ENCODE measurements around the gene PDE5A. TPM values are rescaled to one million over a fixed set of nuclear protein-coding genes. Genes with fewer than 3 reads are reported as not detected.

Gene PDE5A
- total RNA-seq: 10 to 100 TPM; 26.7 to 46.6 TPM
- 10 to 100 TPM; 60.5 to 78.2 (median 68.9) TPM for polyA plus RNA-seq (ENCODE audit: insufficient read length in 6 of 6)
- long read RNA-seq, donor 1, full-length matches to known transcripts: 2 of 2 reads
- long read RNA-seq, donor 1, partial matches to known transcripts: 0 of 2 reads
- long read RNA-seq, donor 1, other reads (novel, unspliced or antisense): 0 of 2 reads
- long read RNA-seq, donor 2, full-length matches to known transcripts: 2 of 12 reads
- long read RNA-seq, donor 2, partial matches to known transcripts: 5 of 12 reads
- long read RNA-seq, donor 2, other reads (novel, unspliced or antisense): 5 of 12 reads
- long read RNA-seq, donor 3, partial matches to known transcripts: 0 of 1 reads
- long read RNA-seq, donor 3, other reads (novel, unspliced or antisense): 0 of 1 reads
- long read RNA-seq, donor 4, partial matches to known transcripts: 4 of 4 reads
- long read RNA-seq, donor 4, other reads (novel, unspliced or antisense): 0 of 4 reads
- long read RNA-seq, donor 5, full-length matches to known transcripts: 2 of 9 reads
- long read RNA-seq, donor 5, partial matches to known transcripts: 7 of 9 reads
- long read RNA-seq, donor 5, other reads (novel, unspliced or antisense): 0 of 9 reads
- long read RNA-seq, donor 6, full-length matches to known transcripts: 6 of 6 reads
- long read RNA-seq, donor 6, partial matches to known transcripts: 0 of 6 reads
- long read RNA-seq, donor 6, other reads (novel, unspliced or antisense): 0 of 6 reads
- long read RNA-seq, donor 7, full-length matches to known transcripts: 3 of 3 reads
- long read RNA-seq, donor 7, partial matches to known transcripts: 0 of 3 reads
- long read RNA-seq, donor 7, other reads (novel, unspliced or antisense): 0 of 3 reads
- long read RNA-seq, donor 8, full-length matches to known transcripts: 1 of 8 reads
- long read RNA-seq, donor 8, partial matches to known transcripts: 7 of 8 reads
- long read RNA-seq, donor 8, other reads (novel, unspliced or antisense): 0 of 8 reads
- long read RNA-seq, donor 9: 0 reads
- long read RNA-seq, donor 10: 0 reads
- long read RNA-seq, donor 11, partial matches to known transcripts: 32 of 41 reads
- long read RNA-seq, donor 11, other reads (novel, unspliced or antisense): 9 of 41 reads
- long read RNA-seq, donor 12, partial matches to known transcripts: 0 of 1 reads
- long read RNA-seq, donor 12, other reads (novel, unspliced or antisense): 0 of 1 reads

- Histone ChIP-seq H3K9me3 (no peaks in the 10 kb centered on the region), H3K36me3 (no peaks in the 10 kb centered on the region), H3K27me3 (peaks cover 0 to 58% of the 10 kb centered on the region in 2 donors), H3K4me3 (peak within 1 kb of the TSS; percentile 72 to 84), H3K27ac (peak within 1 kb of the TSS; percentile 84 to 88), H3K4me1 (peaks cover 0 to 25% of the 10 kb centered on the region in 2 donors)
- ATAC-seq (peak; percentile 93), DNase-seq (peak; percentile 67 to 96 (median 88))
- intact Hi-C loops (cut with DNase I): loop anchor here in 1 of 2 donors (5.0 to 10.0 kb wide), 2 partner anchors 64 to 424 kb away; no protein-coding TSS in a partner anchor
- TF ChIP-seq, protein P1, sequence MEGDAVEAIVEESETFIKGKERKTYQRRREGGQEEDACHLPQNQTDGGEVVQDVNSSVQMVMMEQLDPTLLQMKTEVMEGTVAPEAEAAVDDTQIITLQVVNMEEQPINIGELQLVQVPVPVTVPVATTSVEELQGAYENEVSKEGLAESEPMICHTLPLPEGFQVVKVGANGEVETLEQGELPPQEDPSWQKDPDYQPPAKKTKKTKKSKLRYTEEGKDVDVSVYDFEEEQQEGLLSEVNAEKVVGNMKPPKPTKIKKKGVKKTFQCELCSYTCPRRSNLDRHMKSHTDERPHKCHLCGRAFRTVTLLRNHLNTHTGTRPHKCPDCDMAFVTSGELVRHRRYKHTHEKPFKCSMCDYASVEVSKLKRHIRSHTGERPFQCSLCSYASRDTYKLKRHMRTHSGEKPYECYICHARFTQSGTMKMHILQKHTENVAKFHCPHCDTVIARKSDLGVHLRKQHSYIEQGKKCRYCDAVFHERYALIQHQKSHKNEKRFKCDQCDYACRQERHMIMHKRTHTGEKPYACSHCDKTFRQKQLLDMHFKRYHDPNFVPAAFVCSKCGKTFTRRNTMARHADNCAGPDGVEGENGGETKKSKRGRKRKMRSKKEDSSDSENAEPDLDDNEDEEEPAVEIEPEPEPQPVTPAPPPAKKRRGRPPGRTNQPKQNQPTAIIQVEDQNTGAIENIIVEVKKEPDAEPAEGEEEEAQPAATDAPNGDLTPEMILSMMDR (IDR thresholded peaks at IDR 0.05): peak; percentile 73 to 79
Measured at GRCh38 chr4:119628281-119629141, at the start of gene PDE5A. Gene PDE5A (minus strand): TSS chr4:119628804. CDS start chr4:119628671, 133 bp downstream.

GRCh38 chr4:119676101-119676500, 47.5 kb upstream of the PDE5A start:
- TF ChIP-seq, protein P1 (IDR thresholded peaks at IDR 0.05): no peak
- no peaks in the 10 kb centered on the region for H3K27me3 ChIP-seq
- ATAC-seq (no peak), DNase-seq (no peak)
- no peak overlapping the region for H3K4me3 ChIP-seq
- H3K36me3 ChIP-seq: no peaks in the 10 kb centered on the region
- H3K27ac ChIP-seq: no peak overlapping the region
- intact Hi-C loops (cut with DNase I): no loop called here
- H3K4me1 ChIP-seq: no peaks in the 10 kb centered on the region
- H3K9me3 ChIP-seq: no peaks in the 10 kb centered on the region

DNA sequence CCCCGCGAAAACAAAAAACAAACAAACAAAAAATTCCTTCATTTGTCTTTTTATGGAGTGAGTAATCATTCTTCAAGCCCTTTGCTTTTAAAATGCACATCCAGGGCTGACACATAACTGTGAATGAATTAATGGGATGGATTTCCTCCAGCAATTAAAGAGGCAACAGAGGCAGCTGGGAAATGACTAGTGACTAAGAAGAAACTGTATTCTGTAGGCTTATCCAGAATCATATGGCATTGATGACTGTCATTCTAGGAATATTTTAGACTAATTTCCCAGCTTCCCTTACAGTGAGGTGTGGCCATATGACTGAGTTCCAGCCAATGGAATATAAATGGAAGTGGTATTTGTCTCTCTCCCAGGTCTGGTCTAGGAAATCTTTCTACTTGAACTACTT, 46.8 kb upstream of the PDE5A start:
- H3K27me3 ChIP-seq: no peaks in the 10 kb centered on the region
- no peaks in the 10 kb centered on the region for H3K9me3 ChIP-seq
- no peak for ATAC-seq
- DNase-seq: no peak
- intact Hi-C loops (cut with DNase I): no loop called here
- TF ChIP-seq, protein P1 (IDR thresholded peaks at IDR 0.05): no peak
- no peaks in the 10 kb centered on the region for H3K36me3 ChIP-seq
- no peak overlapping the region for H3K4me3 ChIP-seq
- H3K27ac ChIP-seq: no peak overlapping the region
- no peaks in the 10 kb centered on the region for H3K4me1 ChIP-seq

DNA sequence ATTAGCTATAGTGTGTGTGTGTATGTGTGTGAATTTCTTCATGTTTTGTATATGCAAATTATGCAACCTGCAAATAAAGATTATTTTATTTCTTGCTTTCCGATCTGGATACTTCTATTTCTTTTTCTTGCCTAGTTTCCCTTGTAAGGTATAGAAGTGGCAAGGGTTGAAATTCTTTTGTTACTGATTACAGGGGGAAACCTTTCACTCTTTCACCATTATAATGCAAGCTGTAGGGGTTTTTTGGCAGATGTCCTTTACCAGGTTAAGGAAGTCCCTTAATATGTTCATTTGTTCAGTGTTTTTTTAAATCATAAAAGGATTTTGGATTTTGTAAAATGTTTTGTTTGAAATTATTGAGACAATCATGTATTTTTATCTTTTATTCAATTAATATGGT, 44.3 kb upstream of the PDE5A start:
- no peaks in the 10 kb centered on the region for H3K9me3 ChIP-seq
- H3K27me3 ChIP-seq: no peaks in the 10 kb centered on the region
- H3K4me3 ChIP-seq: no peak overlapping the region
- intact Hi-C loops (cut with DNase I): no loop called here
- no peak overlapping the region for H3K27ac ChIP-seq
- ATAC-seq: no peak
- H3K4me1 ChIP-seq: no peaks in the 10 kb centered on the region
- H3K36me3 ChIP-seq: no peaks in the 10 kb centered on the region
- TF ChIP-seq, protein P1 (IDR thresholded peaks at IDR 0.05): no peak
- DNase-seq: no peak

Data from left lung (tissue), 14 donors.